ENCODE measurements around the gene SH3BGRL3. TPM values are rescaled to one million over a fixed set of nuclear protein-coding genes. Genes with fewer than 3 reads are reported as not detected.

Gene SH3BGRL3
- polyA plus RNA-seq, 3 donors: 478 to 1,744 (median 1,706) TPM

DNA sequence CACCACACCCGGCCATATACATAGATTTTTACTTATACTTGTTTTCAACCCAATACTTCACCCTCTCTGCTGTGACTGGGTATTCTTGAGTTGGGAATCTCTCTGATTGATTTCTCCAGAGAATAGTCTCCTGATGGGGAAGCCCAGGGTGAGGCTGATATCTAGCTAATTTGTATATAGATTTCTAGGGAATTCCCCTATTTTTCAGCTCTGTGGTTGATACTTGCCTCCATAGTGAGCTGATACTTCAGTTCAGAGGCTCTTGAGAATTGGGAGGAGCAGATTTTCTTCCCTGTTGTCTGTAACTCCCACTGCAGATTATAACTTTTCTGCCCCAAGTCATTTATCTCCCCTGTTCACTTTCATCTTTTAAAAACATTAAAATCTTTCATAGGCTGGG lies 14.5 kb upstream of the SH3BGRL3 start:
- TF ChIP-seq CTCF (IDR thresholded peaks at IDR 0.05): no peak
- peaks cover 3% of the 10 kb centered on the region for H3K4me1 Mint-ChIP-seq
- no peak overlapping the region for H3K27ac Mint-ChIP-seq
- H3K36me3 Mint-ChIP-seq: peaks cover 70 to 94% of the 10 kb centered on the region in 2 donors
- Histone ChIP-seq H3K27me3 (ENCODE audit: control insufficient read depth in 2 of 2, insufficient read depth in 2 of 2, low read length in 2 of 2) (no peaks in the 10 kb centered on the region), H3K36me3 (replicated peaks in 1 of 2; ENCODE audit: control insufficient read depth in 1 of 2, insufficient read depth in 2 of 2, low read length in 2 of 2) (peaks cover 31 to 87% of the 10 kb centered on the region in 2 donors), H3K9me3 (replicated peaks in 1 of 2; ENCODE audit: control insufficient read depth in 1 of 2, insufficient read depth in 1 of 2, low read length in 2 of 2) (peaks cover 17 to 18% of the 10 kb centered on the region in 2 donors), H3K4me2 (replicated peaks; ENCODE audit: extremely low read depth, low read length, poor library complexity, severe bottlenecking) (no peak overlapping the region), H2AFZ (ENCODE audit: insufficient read depth, low read depth, low read length, poor library complexity, severe bottlenecking) (no peak overlapping the region), H3K27ac (ENCODE audit: low read depth in 1 of 2, low read length in 2 of 2) (no peak overlapping the region), H3K4me3 (replicated peaks in 1 of 3; ENCODE audit: low read depth in 2 of 3, low read length in 3 of 3) (no peak overlapping the region), H4K20me1 (ENCODE audit: insufficient read depth, low read length) (no peaks in the 10 kb centered on the region), H3K79me2 (ENCODE audit: insufficient read depth, low read length) (no peaks in the 10 kb centered on the region), H3K9ac (ENCODE audit: insufficient read depth, low read length, poor library complexity, severe bottlenecking) (no peak overlapping the region), H3K4me1 (ENCODE audit: control insufficient read depth in 1 of 2, insufficient read depth in 2 of 2, low read length in 2 of 2) (peaks cover 4 to 6% of the 10 kb centered on the region in 2 donors)
- H3K9me3 Mint-ChIP-seq: peaks cover 17 to 25% (median 20%) of the 10 kb centered on the region in 7 donors
- no peak overlapping the region for H3K4me3 Mint-ChIP-seq
- WGBS (ENCODE audit: insufficient coverage): no CpG with 5 or more reads among the region's 1 CpG
- intact Hi-C loops (cut with micrococcal nuclease): no loop called here
- DNase-seq: no peak
- H3K27me3 Mint-ChIP-seq (ENCODE audit: low read depth in 3 of 3): peaks cover 0 to 2% (median 0%) of the 10 kb centered on the region in 3 donors

DNA sequence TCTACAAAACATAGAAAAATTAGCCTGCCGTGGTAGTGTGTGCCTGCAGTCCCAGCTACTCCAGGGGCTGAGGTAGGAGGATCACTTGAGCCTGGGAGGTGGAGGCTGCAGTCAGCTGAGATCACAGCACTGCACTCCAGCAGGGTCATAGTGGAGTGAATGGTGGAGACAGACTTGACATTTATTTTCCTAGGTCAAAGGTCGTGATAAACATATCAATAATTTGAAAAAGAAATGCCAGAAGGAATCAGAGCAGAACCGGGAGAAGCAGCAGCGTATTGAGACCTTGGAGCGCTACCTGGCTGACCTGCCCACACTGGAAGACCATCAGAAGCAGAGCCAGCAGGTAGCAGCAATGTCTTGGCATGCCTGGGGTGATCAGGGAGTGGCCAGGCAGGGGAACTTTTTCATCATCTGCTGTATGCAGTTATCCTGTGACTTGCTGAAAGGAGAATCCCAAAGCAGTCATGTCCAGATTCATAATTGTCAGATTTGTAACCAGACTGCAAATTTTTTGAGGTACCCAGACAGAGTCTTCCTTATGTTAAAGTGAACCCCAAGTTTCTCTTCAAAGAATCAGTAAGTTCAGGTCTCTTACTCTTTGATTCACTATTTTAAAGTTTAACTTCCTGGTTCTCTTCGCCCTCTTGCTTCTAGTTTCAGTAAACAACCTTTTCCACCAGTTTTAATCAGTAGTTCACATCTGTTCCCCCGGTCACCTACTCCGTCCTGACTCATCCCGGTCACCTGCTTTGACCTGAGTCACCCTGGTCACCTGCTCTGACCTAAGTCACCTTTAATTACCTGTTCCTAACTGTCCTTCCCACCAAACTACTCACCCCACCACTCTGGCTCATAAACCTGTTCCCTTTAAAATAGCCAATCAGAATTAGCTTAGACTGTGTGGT lies 11.3 kb upstream of the SH3BGRL3 start:
- Histone ChIP-seq H2AFZ (ENCODE audit: insufficient read depth, low read depth, low read length, poor library complexity, severe bottlenecking) (no peak overlapping the region), H3K4me2 (replicated peaks; ENCODE audit: extremely low read depth, low read length, poor library complexity, severe bottlenecking) (no peak overlapping the region), H3K79me2 (ENCODE audit: insufficient read depth, low read length) (no peaks in the 10 kb centered on the region), H3K9ac (ENCODE audit: insufficient read depth, low read length, poor library complexity, severe bottlenecking) (no peak overlapping the region), H3K9me3 (replicated peaks in 1 of 2; ENCODE audit: control insufficient read depth in 1 of 2, insufficient read depth in 1 of 2, low read length in 2 of 2) (peaks cover 17 to 18% of the 10 kb centered on the region in 2 donors), H4K20me1 (ENCODE audit: insufficient read depth, low read length) (no peaks in the 10 kb centered on the region), H3K4me3 (replicated peaks in 1 of 3; ENCODE audit: low read depth in 2 of 3, low read length in 3 of 3) (no peak overlapping the region), H3K36me3 (replicated peaks in 1 of 2; ENCODE audit: control insufficient read depth in 1 of 2, insufficient read depth in 2 of 2, low read length in 2 of 2) (peaks cover 44 to 97% of the 10 kb centered on the region in 2 donors), H3K4me1 (ENCODE audit: control insufficient read depth in 1 of 2, insufficient read depth in 2 of 2, low read length in 2 of 2) (no peaks in the 10 kb centered on the region), H3K27me3 (ENCODE audit: control insufficient read depth in 2 of 2, insufficient read depth in 2 of 2, low read length in 2 of 2) (no peaks in the 10 kb centered on the region), H3K27ac (ENCODE audit: low read depth in 1 of 2, low read length in 2 of 2) (no peak overlapping the region)
- Mint-ChIP-seq H3K27ac (peak overlapping the region in 3 of 7 donors; percentile 36 to 60 (median 40)), H3K9me3 (peaks cover 17 to 25% (median 20%) of the 10 kb centered on the region in 7 donors), H3K27me3 (ENCODE audit: low read depth in 3 of 3) (peaks cover 0 to 4% (median 0%) of the 10 kb centered on the region in 3 donors), H3K4me3 (no peak overlapping the region), H3K4me1 (peaks cover 3% of the 10 kb centered on the region), H3K36me3 (peaks cover 72 to 96% of the 10 kb centered on the region in 2 donors)
- intact Hi-C loops (cut with micrococcal nuclease): no loop called here
- WGBS (ENCODE audit: insufficient coverage): 99% methylated on average over 8 of the region's 9 CpGs
- DNase-seq: no peak
- TF ChIP-seq CTCF (IDR thresholded peaks at IDR 0.05): no peak
